Retinal pigment epithelial cell (primary cell): Measurements from ENCODE around the gene EVI5.
"Not testable (repeated sequence)": the region's sequence is repeated elsewhere in the genome, so short reads cannot be mapped to it uniquely, and the experiment has no call there.

ENCODE experiments used
- DNase-seq: peaks from one replicate; pipeline ENCODE4 v3.0.0-alpha.2; 2010; ENCODE audit warnings: low read depth
- H3K4me3 ChIP-seq: 2 replicates; pipeline ENCODE4 v1.5.1; 2011; ENCODE audit warnings: mild to moderate bottlenecking, low read length, control low read depth, moderate library complexity
- CTCF ChIP-seq: conservative IDR thresholded peaks from 2 replicates; pipeline ENCODE4 v1.5.1; 2011; ENCODE audit warnings: low read depth, low read length, control low read depth, inconsistent platforms

Gene EVI5

GRCh38 chr1:92527670-92528069, 257.2 kb downstream of the EVI5 start:
- no peak overlapping the region for H3K4me3 ChIP-seq
- TF ChIP-seq CTCF = no peak
- no peak for DNase-seq

DNA sequence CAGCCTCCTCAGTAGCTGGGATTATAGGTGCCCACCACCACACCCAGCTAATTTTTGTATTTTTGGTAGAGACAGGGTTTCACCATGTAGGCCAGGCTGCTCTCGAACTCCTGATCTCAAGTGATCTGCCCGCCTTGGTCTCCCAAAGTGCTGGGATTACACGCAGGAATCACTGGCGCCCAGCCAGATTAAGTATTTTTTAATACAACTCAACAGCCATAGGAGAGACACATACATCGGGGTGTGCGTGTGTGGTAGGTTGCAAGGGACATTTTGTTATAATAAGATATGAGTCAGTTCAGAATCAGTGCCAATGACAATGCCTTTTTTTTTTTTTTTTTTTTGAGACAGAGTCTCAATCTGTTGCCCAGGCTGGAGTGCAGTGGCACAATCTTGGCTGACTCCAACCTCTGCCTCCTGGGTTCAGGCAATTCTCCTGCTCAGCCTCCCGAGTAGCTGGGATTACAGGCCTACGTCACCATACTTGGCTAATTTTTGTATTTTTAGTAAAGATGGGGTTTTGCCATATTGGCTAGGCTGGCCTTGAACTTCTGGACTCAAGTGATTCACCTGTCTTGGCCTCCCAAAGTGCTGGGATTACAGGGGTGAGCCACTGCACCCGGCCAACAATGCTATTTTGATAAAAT, 259.8 kb downstream of the EVI5 start:
- DNase-seq, H3K4me3 ChIP-seq: not testable (repeated sequence)

- no peak for DNase-seq
- TF ChIP-seq CTCF = no peak
These were observed 265.9 kb downstream of the EVI5 start for GRCh38 chr1:92519043-92519442.

DNA sequence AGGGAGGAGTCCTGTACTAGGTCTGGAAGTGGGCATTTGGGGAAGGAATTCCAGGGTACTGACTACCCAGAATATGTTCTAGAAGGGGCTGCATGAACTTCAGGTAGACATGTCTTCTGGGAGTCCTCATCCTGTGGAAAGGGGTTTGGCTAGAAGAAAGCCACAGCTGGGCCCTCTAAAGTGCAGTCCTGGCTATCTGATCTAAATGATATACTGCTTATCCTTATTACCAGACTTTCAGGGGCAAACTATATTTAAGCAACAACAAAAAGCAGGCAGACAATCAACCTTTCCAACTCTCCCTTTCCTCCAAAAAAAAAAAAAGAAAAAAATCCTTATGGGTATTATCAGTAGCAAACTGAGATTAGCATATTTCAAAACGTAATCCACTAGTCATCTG, 268.3 kb downstream of the EVI5 start:
- no peak for TF ChIP-seq CTCF
- H3K4me3 ChIP-seq = no peak overlapping the region
- DNase-seq = no peak

More at GRCh38 chr1:92519043-92519442, 265.9 kb downstream of the EVI5 start:
- no peak overlapping the region for H3K4me3 ChIP-seq

GRCh38 chr1:92515796-92516201, 269.1 kb downstream of the EVI5 start:
- no peak for DNase-seq
- no peak overlapping the region for H3K4me3 ChIP-seq
- no peak for TF ChIP-seq CTCF

GRCh38 chr1:92511541-92511940, 273.4 kb downstream of the EVI5 start:
- TF ChIP-seq CTCF = no peak
- no peak for DNase-seq
- H3K4me3 ChIP-seq = no peak overlapping the region

- no peak overlapping the region for H3K4me3 ChIP-seq
- DNase-seq = no peak
- TF ChIP-seq CTCF = no peak
These were observed 275.3 kb downstream of the EVI5 start for GRCh38 chr1:92509619-92510018.
